Upper lobe of left lung (tissue), 4 donors: ENCODE data around the gene KRTAP12-4.

Experiments used
- CTCF ChIP-seq, 6 experiments: fragments of 450-650 bp in 4 of 6; fragments of 200-600 bp in 2 of 6; sonication (generic) in 2 of 6; IDR thresholded peaks; one replicate each; pipeline ENCODE4 v1.5.1; 2016 to 2019; ENCODE audit warnings: antibody characterized with exemption in 6 of 6
- POLR2A ChIP-seq, 4 donors: fragments of 450-650 bp; IDR thresholded peaks; one replicate each; pipeline ENCODE4 v1.5.1; 2016 to 2017; ENCODE audit warnings: antibody characterized with exemption in 4 of 4, mild to moderate bottlenecking in 2 of 4

GRCh38 chr21:44636209-44637017 is 18.0 kb downstream of the KRTAP12-4 start:
- TF ChIP-seq POLR2A (IDR thresholded peaks at IDR 0.05) (no peak), CTCF (IDR thresholded peaks at IDR 0.05) (no peak)
